ENCODE data around the gene COL18A1.

- TF ChIP-seq, protein P1, sequence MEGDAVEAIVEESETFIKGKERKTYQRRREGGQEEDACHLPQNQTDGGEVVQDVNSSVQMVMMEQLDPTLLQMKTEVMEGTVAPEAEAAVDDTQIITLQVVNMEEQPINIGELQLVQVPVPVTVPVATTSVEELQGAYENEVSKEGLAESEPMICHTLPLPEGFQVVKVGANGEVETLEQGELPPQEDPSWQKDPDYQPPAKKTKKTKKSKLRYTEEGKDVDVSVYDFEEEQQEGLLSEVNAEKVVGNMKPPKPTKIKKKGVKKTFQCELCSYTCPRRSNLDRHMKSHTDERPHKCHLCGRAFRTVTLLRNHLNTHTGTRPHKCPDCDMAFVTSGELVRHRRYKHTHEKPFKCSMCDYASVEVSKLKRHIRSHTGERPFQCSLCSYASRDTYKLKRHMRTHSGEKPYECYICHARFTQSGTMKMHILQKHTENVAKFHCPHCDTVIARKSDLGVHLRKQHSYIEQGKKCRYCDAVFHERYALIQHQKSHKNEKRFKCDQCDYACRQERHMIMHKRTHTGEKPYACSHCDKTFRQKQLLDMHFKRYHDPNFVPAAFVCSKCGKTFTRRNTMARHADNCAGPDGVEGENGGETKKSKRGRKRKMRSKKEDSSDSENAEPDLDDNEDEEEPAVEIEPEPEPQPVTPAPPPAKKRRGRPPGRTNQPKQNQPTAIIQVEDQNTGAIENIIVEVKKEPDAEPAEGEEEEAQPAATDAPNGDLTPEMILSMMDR (IDR thresholded peaks at IDR 0.05) = no peak
- TF ChIP-seq POLR2A (IDR thresholded peaks at IDR 0.05; ENCODE audit: low read depth) = no peak
- no peak for TF ChIP-seq POLR2AphosphoS5 (IDR thresholded peaks at IDR 0.05)
These were observed 117.4 kb downstream of the COL18A1 start for GRCh38 chr21:45522381-45522780.
